ENCODE data around the gene PSORS1C2. TPM values are rescaled to one million over a fixed set of nuclear protein-coding genes. Genes with fewer than 3 reads are reported as not detected.

PSORS1C2 gene
- polyA plus RNA-seq, 1 experiment = not detected

- Histone ChIP-seq H3K27me3 (ENCODE audit: control insufficient read depth, insufficient read depth, low read length) (no peaks in the 10 kb centered on the region), H3K36me3 (ENCODE audit: control insufficient read depth, insufficient read depth, low read length) (peaks cover 2% of the 10 kb centered on the region; the same call in 1 of the 2 replicates), H3K4me3 (ENCODE audit: low read depth, low read length) (no peak overlapping the region)
- no peak for DNase-seq (ENCODE audit: low read depth)
- CTCF ChIA-PET = interaction anchor here (0.7 to 2.1 kb wide), 2 partner anchors 9 to 12 kb away, joined by 3 to 6 read pairs; no protein-coding TSS in a partner anchor
- POLR2A ChIA-PET = no interaction called here
- no peak for TF ChIP-seq CTCF (IDR thresholded peaks at IDR 0.05; ENCODE audit: insufficient read depth, low read depth, low read length)
Measured at GRCh38 chr6:31163922-31164321, 25.1 kb upstream of the PSORS1C2 start.

GRCh38 chr6:31162463-31163165 lies 23.7 kb upstream of the PSORS1C2 start:
- no peak for DNase-seq (ENCODE audit: low read depth)
- H3K36me3 ChIP-seq (ENCODE audit: control insufficient read depth, insufficient read depth, low read length) = peaks cover 2% of the 10 kb centered on the region; the same call in 1 of the 2 replicates
- H3K27me3 ChIP-seq (ENCODE audit: control insufficient read depth, insufficient read depth, low read length) = no peaks in the 10 kb centered on the region
- POLR2A ChIA-PET = no interaction called here
- CTCF ChIA-PET = interaction anchor here (1.2 kb wide), 1 partner anchor 25 kb away, joined by 3 read pairs; no protein-coding TSS in a partner anchor
- H3K4me3 ChIP-seq (ENCODE audit: low read depth, low read length) = no peak overlapping the region
- TF ChIP-seq CTCF (IDR thresholded peaks at IDR 0.05; ENCODE audit: insufficient read depth, low read depth, low read length) = no peak

- Histone ChIP-seq H3K4me3 (ENCODE audit: low read depth, low read length) (no peak overlapping the region), H3K36me3 (ENCODE audit: control insufficient read depth, insufficient read depth, low read length) (peaks cover 2% of the 10 kb centered on the region; the same call in 1 of the 2 replicates), H3K27me3 (ENCODE audit: control insufficient read depth, insufficient read depth, low read length) (no peaks in the 10 kb centered on the region)
- ChIA-PET POLR2A (no interaction called here), CTCF (interaction anchor here (0.7 to 0.8 kb wide), 2 partner anchors 33 to 337 kb away, joined by 3 read pairs; no protein-coding TSS in a partner anchor)
- TF ChIP-seq CTCF (IDR thresholded peaks at IDR 0.05; ENCODE audit: insufficient read depth, low read depth, low read length) = no peak
- no peak for DNase-seq (ENCODE audit: low read depth)
Measured at GRCh38 chr6:31161216-31162126, 22.6 kb upstream of the PSORS1C2 start.

GRCh38 chr6:31158863-31159855 lies 20.3 kb upstream of the PSORS1C2 start:
- peaks cover 2% of the 10 kb centered on the region; the same call in 1 of the 2 replicates for H3K36me3 ChIP-seq (ENCODE audit: control insufficient read depth, insufficient read depth, low read length)
- TF ChIP-seq CTCF (IDR thresholded peaks at IDR 0.05; ENCODE audit: insufficient read depth, low read depth, low read length) = peak; percentile 33; the same call in 1 of the 2 replicates
- DNase-seq (ENCODE audit: low read depth) = no peak
- ChIA-PET CTCF (interaction anchor here (0.8 to 1.6 kb wide), 6 partner anchors 12 to 45 kb away, joined by 3 to 5 read pairs (median 4); partner anchors contain the start of gene PSORS1C1), POLR2A (no interaction called here)
- no peaks in the 10 kb centered on the region for H3K27me3 ChIP-seq (ENCODE audit: control insufficient read depth, insufficient read depth, low read length)
- H3K4me3 ChIP-seq (ENCODE audit: low read depth, low read length) = peak overlapping the region; percentile 81
